GM19463 (cell line): Measurements from ENCODE around the gene COA3.

Source experiments
- ATAC-seq: cut with Tn5 transposase; IDR thresholded peaks from one replicate; pipeline ENCODE4 v1.9.1; 2021; ENCODE audit warnings: mild to moderate bottlenecking, moderate library complexity; ENCODE audit not compliant: unreplicated experiment

COA3 gene

GRCh38 chr17:42754782-42755181, 43.7 kb downstream of the COA3 start:
- ATAC-seq = no peak

- no peak for ATAC-seq
Measured at GRCh38 chr17:42751628-42752027, 46.9 kb downstream of the COA3 start.

GRCh38 chr17:42750739-42751344, 47.7 kb downstream of the COA3 start:
- ATAC-seq = no peak

GRCh38 chr17:42748908-42749798, 49.4 kb downstream of the COA3 start:
- ATAC-seq = no peak

GRCh38 chr17:42748202-42748907, 50.1 kb downstream of the COA3 start:
- no peak for ATAC-seq
